SK-N-SH (cell line): ENCODE measurements around the gene NKX2-2.
"Not testable (repeated sequence)": the region's sequence is repeated elsewhere in the genome, so short reads cannot be mapped to it uniquely, and the experiment has no call there.

Source experiments
- CHD2 ChIP-seq: fragments of 150-350 bp; IDR thresholded peaks from 2 replicates; pipeline ENCODE4 v1.6.1; 2018; ENCODE audit warnings: low read length; ENCODE audit not compliant: partially characterized antibody
- JUND ChIP-seq: IDR thresholded peaks from 2 replicates; pipeline ENCODE4 v1.4.0; 2012
- TF ChIP-seq, protein P1 (sequence below): fragments of 200-600 bp; sonication (generic); IDR thresholded peaks from 2 replicates; pipeline ENCODE4 v1.6.1; 2017; ENCODE audit warnings: antibody characterized with exemption, mild to moderate bottlenecking, moderate library complexity

DNA sequence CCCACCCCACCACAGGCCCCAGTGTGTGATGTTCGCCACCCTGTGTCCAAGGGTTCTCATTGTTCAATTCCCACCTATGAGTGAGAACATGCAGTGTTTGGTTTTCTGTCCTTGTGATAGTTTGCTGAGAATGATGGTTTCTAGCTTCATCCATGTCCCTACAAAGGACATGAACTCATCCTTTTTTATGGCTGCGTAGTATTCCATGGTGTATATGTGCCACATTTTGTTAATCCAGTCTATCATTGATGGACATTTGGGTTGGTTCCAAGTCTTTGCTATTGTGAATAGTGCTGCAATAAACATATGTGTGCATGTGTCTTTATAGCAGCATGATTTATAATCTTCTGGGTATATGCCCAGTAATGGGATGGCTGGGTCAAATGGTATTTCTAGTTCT lies 33.7 kb downstream of the NKX2-2 start:
- TF ChIP-seq, protein P1, sequence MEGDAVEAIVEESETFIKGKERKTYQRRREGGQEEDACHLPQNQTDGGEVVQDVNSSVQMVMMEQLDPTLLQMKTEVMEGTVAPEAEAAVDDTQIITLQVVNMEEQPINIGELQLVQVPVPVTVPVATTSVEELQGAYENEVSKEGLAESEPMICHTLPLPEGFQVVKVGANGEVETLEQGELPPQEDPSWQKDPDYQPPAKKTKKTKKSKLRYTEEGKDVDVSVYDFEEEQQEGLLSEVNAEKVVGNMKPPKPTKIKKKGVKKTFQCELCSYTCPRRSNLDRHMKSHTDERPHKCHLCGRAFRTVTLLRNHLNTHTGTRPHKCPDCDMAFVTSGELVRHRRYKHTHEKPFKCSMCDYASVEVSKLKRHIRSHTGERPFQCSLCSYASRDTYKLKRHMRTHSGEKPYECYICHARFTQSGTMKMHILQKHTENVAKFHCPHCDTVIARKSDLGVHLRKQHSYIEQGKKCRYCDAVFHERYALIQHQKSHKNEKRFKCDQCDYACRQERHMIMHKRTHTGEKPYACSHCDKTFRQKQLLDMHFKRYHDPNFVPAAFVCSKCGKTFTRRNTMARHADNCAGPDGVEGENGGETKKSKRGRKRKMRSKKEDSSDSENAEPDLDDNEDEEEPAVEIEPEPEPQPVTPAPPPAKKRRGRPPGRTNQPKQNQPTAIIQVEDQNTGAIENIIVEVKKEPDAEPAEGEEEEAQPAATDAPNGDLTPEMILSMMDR, result not testable (repeated sequence)
- TF ChIP-seq CHD2, JUND: not testable (repeated sequence)
